ENCODE results near the gene IL2RG. TPM values are rescaled to one million over a fixed set of nuclear protein-coding genes. Genes with fewer than 3 reads are reported as not detected.

IL2RG gene
- total and polyA plus RNA-seq, 2 experiments from 2014 or later: 0.26 TPM; not detected in 1

DNA sequence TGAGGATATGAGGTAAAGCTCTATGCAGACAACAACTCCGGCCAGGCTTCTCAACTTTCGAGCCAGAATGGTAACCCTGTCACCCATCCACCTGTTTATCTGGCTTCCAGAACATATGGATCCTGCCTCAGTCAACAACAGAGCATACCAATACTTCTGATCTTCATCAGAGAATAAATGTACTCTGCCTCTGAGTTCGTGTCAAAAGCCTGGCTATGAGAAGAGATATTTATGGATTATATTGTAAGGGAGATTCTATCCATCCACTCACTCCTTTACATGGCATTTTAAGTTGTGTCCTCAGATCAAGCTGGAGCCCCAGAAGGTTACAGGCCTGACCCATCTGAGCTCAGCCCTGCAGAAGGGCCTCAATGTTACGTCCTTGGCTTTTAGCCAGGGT, 25.5 kb downstream of the IL2RG start (continued):
- TF ChIP-seq, protein P1, sequence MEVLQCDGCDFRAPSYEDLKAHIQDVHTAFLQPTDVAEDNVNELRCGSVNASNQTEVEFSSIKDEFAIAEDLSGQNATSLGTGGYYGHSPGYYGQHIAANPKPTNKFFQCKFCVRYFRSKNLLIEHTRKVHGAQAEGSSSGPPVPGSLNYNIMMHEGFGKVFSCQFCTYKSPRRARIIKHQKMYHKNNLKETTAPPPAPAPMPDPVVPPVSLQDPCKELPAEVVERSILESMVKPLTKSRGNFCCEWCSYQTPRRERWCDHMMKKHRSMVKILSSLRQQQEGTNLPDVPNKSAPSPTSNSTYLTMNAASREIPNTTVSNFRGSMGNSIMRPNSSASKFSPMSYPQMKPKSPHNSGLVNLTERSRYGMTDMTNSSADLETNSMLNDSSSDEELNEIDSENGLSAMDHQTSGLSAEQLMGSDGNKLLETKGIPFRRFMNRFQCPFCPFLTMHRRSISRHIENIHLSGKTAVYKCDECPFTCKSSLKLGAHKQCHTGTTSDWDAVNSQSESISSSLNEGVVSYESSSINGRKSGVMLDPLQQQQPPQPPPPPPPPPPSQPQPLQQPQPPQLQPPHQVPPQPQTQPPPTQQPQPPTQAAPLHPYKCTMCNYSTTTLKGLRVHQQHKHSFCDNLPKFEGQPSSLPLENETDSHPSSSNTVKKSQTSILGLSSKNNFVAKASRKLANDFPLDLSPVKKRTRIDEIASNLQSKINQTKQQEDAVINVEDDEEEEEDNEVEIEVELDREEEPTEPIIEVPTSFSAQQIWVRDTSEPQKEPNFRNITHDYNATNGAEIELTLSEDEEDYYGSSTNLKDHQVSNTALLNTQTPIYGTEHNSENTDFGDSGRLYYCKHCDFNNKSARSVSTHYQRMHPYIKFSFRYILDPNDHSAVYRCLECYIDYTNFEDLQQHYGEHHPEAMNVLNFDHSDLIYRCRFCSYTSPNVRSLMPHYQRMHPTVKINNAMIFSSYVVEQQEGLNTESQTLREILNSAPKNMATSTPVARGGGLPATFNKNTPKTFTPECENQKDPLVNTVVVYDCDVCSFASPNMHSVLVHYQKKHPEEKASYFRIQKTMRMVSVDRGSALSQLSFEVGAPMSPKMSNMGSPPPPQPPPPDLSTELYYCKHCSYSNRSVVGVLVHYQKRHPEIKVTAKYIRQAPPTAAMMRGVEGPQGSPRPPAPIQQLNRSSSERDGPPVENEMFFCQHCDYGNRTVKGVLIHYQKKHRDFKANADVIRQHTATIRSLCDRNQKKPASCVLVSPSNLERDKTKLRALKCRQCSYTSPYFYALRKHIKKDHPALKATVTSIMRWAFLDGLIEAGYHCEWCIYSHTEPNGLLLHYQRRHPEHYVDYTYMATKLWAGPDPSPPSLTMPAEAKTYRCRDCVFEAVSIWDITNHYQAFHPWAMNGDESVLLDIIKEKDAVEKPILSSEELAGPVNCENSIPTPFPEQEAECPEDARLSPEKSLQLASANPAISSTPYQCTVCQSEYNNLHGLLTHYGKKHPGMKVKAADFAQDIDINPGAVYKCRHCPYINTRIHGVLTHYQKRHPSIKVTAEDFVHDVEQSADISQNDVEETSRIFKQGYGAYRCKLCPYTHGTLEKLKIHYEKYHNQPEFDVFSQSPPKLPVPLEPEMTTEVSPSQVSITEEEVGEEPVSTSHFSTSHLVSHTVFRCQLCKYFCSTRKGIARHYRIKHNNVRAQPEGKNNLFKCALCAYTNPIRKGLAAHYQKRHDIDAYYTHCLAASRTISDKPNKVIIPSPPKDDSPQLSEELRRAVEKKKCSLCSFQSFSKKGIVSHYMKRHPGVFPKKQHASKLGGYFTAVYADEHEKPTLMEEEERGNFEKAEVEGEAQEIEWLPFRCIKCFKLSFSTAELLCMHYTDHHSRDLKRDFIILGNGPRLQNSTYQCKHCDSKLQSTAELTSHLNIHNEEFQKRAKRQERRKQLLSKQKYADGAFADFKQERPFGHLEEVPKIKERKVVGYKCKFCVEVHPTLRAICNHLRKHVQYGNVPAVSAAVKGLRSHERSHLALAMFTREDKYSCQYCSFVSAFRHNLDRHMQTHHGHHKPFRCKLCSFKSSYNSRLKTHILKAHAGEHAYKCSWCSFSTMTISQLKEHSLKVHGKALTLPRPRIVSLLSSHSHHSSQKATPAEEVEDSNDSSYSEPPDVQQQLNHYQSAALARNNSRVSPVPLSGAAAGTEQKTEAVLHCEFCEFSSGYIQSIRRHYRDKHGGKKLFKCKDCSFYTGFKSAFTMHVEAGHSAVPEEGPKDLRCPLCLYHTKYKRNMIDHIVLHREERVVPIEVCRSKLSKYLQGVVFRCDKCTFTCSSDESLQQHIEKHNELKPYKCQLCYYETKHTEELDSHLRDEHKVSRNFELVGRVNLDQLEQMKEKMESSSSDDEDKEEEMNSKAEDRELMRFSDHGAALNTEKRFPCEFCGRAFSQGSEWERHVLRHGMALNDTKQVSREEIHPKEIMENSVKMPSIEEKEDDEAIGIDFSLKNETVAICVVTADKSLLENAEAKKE (CRISPR knock-in tag; IDR thresholded peaks at IDR 0.05): no peak
- TF ChIP-seq, protein P2, sequence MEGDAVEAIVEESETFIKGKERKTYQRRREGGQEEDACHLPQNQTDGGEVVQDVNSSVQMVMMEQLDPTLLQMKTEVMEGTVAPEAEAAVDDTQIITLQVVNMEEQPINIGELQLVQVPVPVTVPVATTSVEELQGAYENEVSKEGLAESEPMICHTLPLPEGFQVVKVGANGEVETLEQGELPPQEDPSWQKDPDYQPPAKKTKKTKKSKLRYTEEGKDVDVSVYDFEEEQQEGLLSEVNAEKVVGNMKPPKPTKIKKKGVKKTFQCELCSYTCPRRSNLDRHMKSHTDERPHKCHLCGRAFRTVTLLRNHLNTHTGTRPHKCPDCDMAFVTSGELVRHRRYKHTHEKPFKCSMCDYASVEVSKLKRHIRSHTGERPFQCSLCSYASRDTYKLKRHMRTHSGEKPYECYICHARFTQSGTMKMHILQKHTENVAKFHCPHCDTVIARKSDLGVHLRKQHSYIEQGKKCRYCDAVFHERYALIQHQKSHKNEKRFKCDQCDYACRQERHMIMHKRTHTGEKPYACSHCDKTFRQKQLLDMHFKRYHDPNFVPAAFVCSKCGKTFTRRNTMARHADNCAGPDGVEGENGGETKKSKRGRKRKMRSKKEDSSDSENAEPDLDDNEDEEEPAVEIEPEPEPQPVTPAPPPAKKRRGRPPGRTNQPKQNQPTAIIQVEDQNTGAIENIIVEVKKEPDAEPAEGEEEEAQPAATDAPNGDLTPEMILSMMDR (conservative IDR thresholded peaks at IDR 0.05; ENCODE audit: low read depth in 2 of 2): no peak

DNA sequence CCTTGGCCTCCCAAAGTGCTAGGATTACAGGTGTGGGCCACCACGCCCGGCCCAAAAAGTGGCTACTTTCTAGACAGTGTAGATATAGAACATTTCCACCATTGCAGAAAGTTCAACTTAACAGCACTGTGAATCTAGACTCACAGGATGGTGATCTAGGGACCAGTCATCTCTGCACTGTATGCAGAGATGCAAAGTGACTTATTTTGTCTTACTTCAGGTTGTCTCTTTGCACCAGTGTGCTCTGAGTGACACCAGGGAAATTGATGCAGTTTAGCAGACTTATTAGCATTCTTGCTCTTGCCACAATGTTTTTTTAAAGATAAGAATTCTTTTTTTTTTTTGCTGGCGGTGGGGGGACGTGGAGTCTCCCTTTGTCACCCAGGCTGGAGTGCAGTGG, 28.6 kb downstream of the IL2RG start:
- Mint-ChIP-seq H3K9me3 (no peaks in the 10 kb centered on the region), H3K36me3 (ENCODE audit: low read depth) (no peaks in the 10 kb centered on the region), H3K27ac (no peak overlapping the region), H3K4me3 (no peak overlapping the region), H3K27me3 (ENCODE audit: insufficient read depth, low read depth, poor library complexity) (no peaks in the 10 kb centered on the region), H3K4me1 (no peaks in the 10 kb centered on the region)
- Histone ChIP-seq H2AFZ (no peak overlapping the region), H3K27me3 (ENCODE audit: insufficient read depth) (no peaks in the 10 kb centered on the region), H3K27ac (ENCODE audit: low read depth) (no peak overlapping the region), H3F3A (replicated peaks; ENCODE audit: low read depth) (no peaks in the 10 kb centered on the region), H3K4me3 (no peak overlapping the region), H4K20me1 (replicated peaks; ENCODE audit: insufficient read depth) (no peaks in the 10 kb centered on the region), H3K36me3 (ENCODE audit: insufficient read depth) (no peaks in the 10 kb centered on the region), H3K79me2 (replicated peaks; ENCODE audit: insufficient read depth) (no peaks in the 10 kb centered on the region), H3K9me2 (ENCODE audit: insufficient read depth) (no peaks in the 10 kb centered on the region), H3K4me1 (ENCODE audit: insufficient read depth) (no peaks in the 10 kb centered on the region), H3K4me2 (no peak overlapping the region)
- ATAC-seq (no peak), DNase-seq (ENCODE audit: low spot score) (no peak)
- no peak for TF ChIP-seq STAT1 (IDR thresholded peaks at IDR 0.05; ENCODE audit: unreplicated experiment)
- TF ChIP-seq, protein P1 (CRISPR knock-in tag; IDR thresholded peaks at IDR 0.05): no peak
- TF ChIP-seq CREB1 (CRISPR knock-in tag; IDR thresholded peaks at IDR 0.05; ENCODE audit: low read depth): no peak
- no peak for TF ChIP-seq NANOG (IDR thresholded peaks at IDR 0.05; ENCODE audit: borderline replicate concordance)
- TF ChIP-seq ZNF331 (CRISPR knock-in tag; IDR thresholded peaks at IDR 0.05; ENCODE audit: low read depth): no peak
- TF ChIP-seq, protein P3, sequence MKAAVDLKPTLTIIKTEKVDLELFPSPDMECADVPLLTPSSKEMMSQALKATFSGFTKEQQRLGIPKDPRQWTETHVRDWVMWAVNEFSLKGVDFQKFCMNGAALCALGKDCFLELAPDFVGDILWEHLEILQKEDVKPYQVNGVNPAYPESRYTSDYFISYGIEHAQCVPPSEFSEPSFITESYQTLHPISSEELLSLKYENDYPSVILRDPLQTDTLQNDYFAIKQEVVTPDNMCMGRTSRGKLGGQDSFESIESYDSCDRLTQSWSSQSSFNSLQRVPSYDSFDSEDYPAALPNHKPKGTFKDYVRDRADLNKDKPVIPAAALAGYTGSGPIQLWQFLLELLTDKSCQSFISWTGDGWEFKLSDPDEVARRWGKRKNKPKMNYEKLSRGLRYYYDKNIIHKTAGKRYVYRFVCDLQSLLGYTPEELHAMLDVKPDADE (IDR thresholded peaks at IDR 0.05): no peak

All from GM23338 (cell line).